ENCODE results near the gene COPZ2. TPM values are rescaled to one million over a fixed set of nuclear protein-coding genes. Genes with fewer than 3 reads are reported as not detected.
"Not testable (repeated sequence)": the region's sequence is repeated elsewhere in the genome, so short reads cannot be mapped to it uniquely, and the experiment has no call there.

COPZ2 gene
- 1 to 10 TPM; 4.3 to 9.9 TPM for total RNA-seq

- TF ChIP-seq CTCF (IDR thresholded peaks at IDR 0.05) = peak; percentile 47
- peak; percentile 53 for DNase-seq
- peak within 1 kb of the TSS; percentile 71 for H3K4me3 ChIP-seq
- peaks cover 5% of the 10 kb centered on the region for H3K4me1 ChIP-seq
- no peak within 1 kb of the TSS for H3K27ac ChIP-seq
- no peaks in the 10 kb centered on the region for H3K27me3 ChIP-seq
- H3K36me3 ChIP-seq = no peaks in the 10 kb centered on the region
- no peaks in the 10 kb centered on the region for H3K9me3 ChIP-seq
- intact Hi-C loops (cut with DNase I) = no loop called here
- peak within 1 kb of the TSS; percentile 34 to 69 for H3K9ac ChIP-seq (ENCODE audit: low read depth in 2 of 2, low read length in 2 of 2)
Measured at GRCh38 chr17:48037036-48037837, at the start of gene COPZ2. Gene COPZ2 (minus strand): TSS chr17:48037797. CDS start chr17:48037777, 20 bp downstream.

- no peak overlapping the region for H3K9ac ChIP-seq (ENCODE audit: low read depth in 2 of 2, low read length in 2 of 2)
- H3K27ac ChIP-seq = no peak overlapping the region
Measured at GRCh38 chr17:48084932-48085331, 47.3 kb upstream of the COPZ2 start.

GRCh38 chr17:48081858-48082257, 44.3 kb upstream of the COPZ2 start:
- no peak for TF ChIP-seq CTCF (IDR thresholded peaks at IDR 0.05)
- DNase-seq = no peak
- intact Hi-C loops (cut with DNase I) = loop anchor here (2.0 kb wide), 1 partner anchor 49 kb away; no protein-coding TSS in a partner anchor
- H3K9me3 ChIP-seq = no peaks in the 10 kb centered on the region
- H3K36me3 ChIP-seq = no peaks in the 10 kb centered on the region
- H3K4me3 ChIP-seq = no peak overlapping the region
- H3K9ac ChIP-seq (ENCODE audit: low read depth in 2 of 2, low read length in 2 of 2) = no peak overlapping the region
- no peaks in the 10 kb centered on the region for H3K4me1 ChIP-seq
- no peaks in the 10 kb centered on the region for H3K27me3 ChIP-seq
- no peak overlapping the region for H3K27ac ChIP-seq

More at GRCh38 chr17:48084932-48085331, 47.3 kb upstream of the COPZ2 start:
- intact Hi-C loops (cut with DNase I) = no loop called here
- Histone ChIP-seq H3K9me3 (no peaks in the 10 kb centered on the region), H3K4me1 (no peaks in the 10 kb centered on the region), H3K36me3 (no peaks in the 10 kb centered on the region), H3K27me3 (no peaks in the 10 kb centered on the region), H3K4me3 (no peak overlapping the region)
- DNase-seq = no peak
- TF ChIP-seq CTCF (IDR thresholded peaks at IDR 0.05) = no peak

GRCh38 chr17:48077152-48077551, 39.6 kb upstream of the COPZ2 start:
- intact Hi-C loops (cut with DNase I); H3K27ac ChIP-seq; DNase-seq: not testable (repeated sequence)

GRCh38 chr17:48074322-48075081, 36.9 kb upstream of the COPZ2 start:
- Histone ChIP-seq H3K27ac (no peak overlapping the region), H3K27me3 (no peaks in the 10 kb centered on the region), H3K9ac (ENCODE audit: low read depth in 2 of 2, low read length in 2 of 2) (no peak overlapping the region)

More at GRCh38 chr17:48077152-48077551, 39.6 kb upstream of the COPZ2 start:
- H3K36me3 ChIP-seq; H3K9ac ChIP-seq (ENCODE audit: low read depth in 2 of 2, low read length in 2 of 2); H3K4me3 ChIP-seq; H3K4me1 ChIP-seq; H3K27me3 ChIP-seq; H3K9me3 ChIP-seq: not testable (repeated sequence)

GRCh38 chr17:48073566-48074094, 36.0 kb upstream of the COPZ2 start:
- H3K36me3 ChIP-seq; H3K4me1 ChIP-seq; H3K27me3 ChIP-seq; H3K9me3 ChIP-seq; DNase-seq; H3K27ac ChIP-seq; H3K9ac ChIP-seq (ENCODE audit: low read depth in 2 of 2, low read length in 2 of 2); H3K4me3 ChIP-seq: not testable (repeated sequence)
- intact Hi-C loops (cut with DNase I) = loop anchor here (1.0 kb wide), 1 partner anchor 47 kb away; no protein-coding TSS in a partner anchor

More at GRCh38 chr17:48074322-48075081, 36.9 kb upstream of the COPZ2 start:
- Histone ChIP-seq H3K9me3 (no peaks in the 10 kb centered on the region), H3K4me1 (no peaks in the 10 kb centered on the region), H3K4me3 (no peak overlapping the region), H3K36me3 (no peaks in the 10 kb centered on the region)
- intact Hi-C loops (cut with DNase I) = loop anchor here (1.0 kb wide), 1 partner anchor 48 kb away; no protein-coding TSS in a partner anchor
- peak; percentile 66 for TF ChIP-seq CTCF (IDR thresholded peaks at IDR 0.05)
- DNase-seq = peak; percentile 88

- H3K27me3 ChIP-seq; H3K27ac ChIP-seq; H3K9me3 ChIP-seq; H3K9ac ChIP-seq (ENCODE audit: low read depth in 2 of 2, low read length in 2 of 2); DNase-seq; H3K4me3 ChIP-seq; intact Hi-C loops (cut with DNase I); H3K36me3 ChIP-seq; H3K4me1 ChIP-seq: not testable (repeated sequence)
Measured at GRCh38 chr17:48072811-48073210, 35.2 kb upstream of the COPZ2 start.

Measured in colonic mucosa (tissue), 4 donors.